Epithelial cell of proximal tubule (primary cell): Measurements from ENCODE around the gene PPP4R3C. TPM values are rescaled to one million over a fixed set of nuclear protein-coding genes. Genes with fewer than 3 reads are reported as not detected.
A peak's percentile ranks its signal among the peaks of the same experiment; 100 is the strongest.
"Not testable (repeated sequence)": the region's sequence is repeated elsewhere in the genome, so short reads cannot be mapped to it uniquely, and the experiment has no call there.

Experiments used
- DNase-seq: peaks from one replicate; pipeline ENCODE4 v3.0.0-alpha.2; 2011; ENCODE audit warnings: low read depth
- H3K4me3 ChIP-seq: 2 replicates; pipeline ENCODE4 v1.5.1; 2011; ENCODE audit warnings: low read depth, mild to moderate bottlenecking, low read length
- total RNA-seq: library from RNA; depleted of rRNA; stranded (reverse); fragments of >200 nt; gene quantifications from 2 replicates; pipeline ENCODE4 v1.2.3, GENCODE V29; 2015
- TF ChIP-seq, protein P1 (sequence below): conservative IDR thresholded peaks from 2 replicates; pipeline ENCODE4 v1.5.1; 2012; ENCODE audit warnings: low read depth, mild to moderate bottlenecking, low read length

The PPP4R3C gene
- total RNA-seq, 1 donor from 2014 or later, result not detected

DNA sequence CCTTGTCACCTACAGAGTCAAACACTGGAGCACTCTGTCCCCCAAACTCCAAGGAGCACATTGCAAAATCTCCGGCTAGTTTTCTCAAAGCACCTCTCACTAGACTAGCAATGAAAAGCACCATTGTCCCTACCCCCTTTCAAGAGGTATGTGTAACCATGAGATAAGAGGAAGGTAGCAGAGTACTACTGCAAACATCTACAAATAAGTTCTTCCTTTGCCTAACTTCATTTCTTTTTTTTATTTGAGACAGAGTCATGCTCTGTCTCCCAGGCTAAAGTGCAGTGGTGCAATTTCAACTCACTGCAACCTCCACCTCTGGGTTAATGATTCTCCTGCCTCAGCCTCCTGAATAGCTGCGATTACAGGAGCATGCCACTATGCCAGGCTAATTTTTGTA lies 17.7 kb downstream of the PPP4R3C start:
- TF ChIP-seq, protein P1, sequence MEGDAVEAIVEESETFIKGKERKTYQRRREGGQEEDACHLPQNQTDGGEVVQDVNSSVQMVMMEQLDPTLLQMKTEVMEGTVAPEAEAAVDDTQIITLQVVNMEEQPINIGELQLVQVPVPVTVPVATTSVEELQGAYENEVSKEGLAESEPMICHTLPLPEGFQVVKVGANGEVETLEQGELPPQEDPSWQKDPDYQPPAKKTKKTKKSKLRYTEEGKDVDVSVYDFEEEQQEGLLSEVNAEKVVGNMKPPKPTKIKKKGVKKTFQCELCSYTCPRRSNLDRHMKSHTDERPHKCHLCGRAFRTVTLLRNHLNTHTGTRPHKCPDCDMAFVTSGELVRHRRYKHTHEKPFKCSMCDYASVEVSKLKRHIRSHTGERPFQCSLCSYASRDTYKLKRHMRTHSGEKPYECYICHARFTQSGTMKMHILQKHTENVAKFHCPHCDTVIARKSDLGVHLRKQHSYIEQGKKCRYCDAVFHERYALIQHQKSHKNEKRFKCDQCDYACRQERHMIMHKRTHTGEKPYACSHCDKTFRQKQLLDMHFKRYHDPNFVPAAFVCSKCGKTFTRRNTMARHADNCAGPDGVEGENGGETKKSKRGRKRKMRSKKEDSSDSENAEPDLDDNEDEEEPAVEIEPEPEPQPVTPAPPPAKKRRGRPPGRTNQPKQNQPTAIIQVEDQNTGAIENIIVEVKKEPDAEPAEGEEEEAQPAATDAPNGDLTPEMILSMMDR, result no peak
- peak; percentile 33 for DNase-seq
- no peak overlapping the region for H3K4me3 ChIP-seq

DNA sequence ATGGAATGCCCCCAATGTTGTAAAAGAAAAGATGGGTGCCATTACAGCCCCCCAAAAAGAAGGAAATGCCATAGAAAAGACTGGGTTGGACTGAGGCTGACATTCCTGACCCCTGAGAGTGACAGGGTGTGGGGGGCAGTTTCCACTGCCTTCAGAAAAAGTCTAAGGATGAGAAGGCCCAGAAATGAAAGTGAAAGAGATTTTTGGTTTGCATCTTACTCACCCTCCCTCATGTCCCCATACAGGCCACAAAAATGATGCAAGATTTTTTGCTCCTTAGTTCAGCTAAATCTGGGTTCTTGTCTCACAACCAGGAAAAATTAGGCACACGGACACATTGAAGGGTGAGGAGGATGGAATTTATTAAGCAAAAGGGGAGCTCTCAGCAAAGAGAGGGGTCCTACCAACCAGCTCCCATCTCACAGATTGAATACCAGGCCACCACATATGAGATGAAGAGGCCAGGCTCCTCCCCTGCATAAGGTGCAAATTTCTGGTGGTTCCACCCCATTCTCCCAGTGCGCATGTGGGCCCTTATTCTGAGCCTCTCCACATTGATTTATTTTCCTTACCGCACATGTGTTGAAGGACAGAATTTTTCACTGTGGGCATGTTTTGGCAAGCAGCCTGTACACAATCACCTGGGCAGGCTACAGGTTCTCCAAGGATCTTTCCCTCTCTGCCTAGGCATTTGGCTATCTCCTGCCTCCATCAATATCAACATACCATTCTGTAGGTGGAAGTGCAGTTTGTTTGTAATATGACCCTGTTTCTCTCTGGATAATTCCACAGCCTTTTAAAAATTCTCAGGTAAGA lies 18.8 kb downstream of the PPP4R3C start:
- TF ChIP-seq, protein P1, result no peak
- no peak overlapping the region for H3K4me3 ChIP-seq
- DNase-seq, result no peak

DNA sequence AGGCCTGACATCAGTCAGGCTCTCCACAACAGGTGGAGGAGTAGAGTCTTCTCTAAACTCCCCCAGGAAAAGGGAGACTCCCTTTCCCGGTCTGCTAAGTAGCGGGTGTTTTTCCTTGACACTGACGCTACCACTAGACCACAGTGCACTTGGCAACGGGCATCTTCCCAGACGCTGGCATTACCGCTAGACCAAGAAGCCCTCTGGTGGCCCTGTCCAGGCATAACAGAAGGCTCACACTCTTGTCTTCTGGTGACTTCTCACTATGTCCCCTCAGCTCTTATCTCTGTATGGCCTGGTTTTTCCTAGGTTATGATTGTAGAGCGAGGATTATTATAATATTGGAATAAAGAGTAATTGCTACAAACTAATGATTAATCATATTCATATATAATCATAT lies 20.7 kb downstream of the PPP4R3C start:
- TF ChIP-seq, protein P1, result peak; percentile 8
- H3K4me3 ChIP-seq, DNase-seq: not testable (repeated sequence)

DNA sequence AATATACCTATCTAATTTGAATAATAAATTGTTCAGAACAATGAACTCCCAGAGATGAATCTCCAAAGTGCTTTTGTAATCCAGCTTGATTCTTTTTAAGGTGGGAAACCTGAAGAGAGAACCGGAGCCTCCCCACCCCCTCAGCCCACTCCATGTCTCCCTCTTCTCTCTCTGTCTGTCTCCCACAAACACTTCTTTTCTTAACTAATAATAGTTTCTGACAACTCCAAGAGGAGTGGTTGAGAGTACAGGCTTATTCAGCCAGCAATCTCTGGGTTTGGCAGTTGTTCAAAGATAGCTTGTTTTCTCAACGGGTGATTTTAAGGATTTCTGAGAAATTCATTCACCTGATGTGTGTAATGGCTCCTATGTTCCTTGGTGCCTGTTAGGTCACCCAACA lies 23.4 kb downstream of the PPP4R3C start:
- DNase-seq, result no peak
- H3K4me3 ChIP-seq, result no peak overlapping the region
- TF ChIP-seq, protein P1, result no peak

DNA sequence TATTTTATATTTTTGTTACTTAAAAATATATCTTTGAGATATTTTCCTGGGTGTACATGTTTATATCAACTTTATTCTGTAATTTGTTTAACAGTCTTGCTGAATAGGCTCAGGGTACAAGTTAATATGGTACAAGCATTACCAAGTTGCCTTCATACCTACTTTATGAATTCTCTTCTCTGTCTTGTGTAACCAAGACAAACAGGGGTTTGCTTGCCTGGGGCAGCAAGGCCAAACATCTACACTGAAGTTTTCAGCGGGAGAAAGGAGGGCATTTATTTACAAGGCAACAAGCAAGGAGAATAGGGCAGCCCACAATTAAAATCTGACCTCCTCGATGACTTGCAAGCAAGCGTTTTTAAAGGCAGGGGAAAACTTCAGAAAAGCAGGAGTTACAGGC lies 24.2 kb downstream of the PPP4R3C start:
- no peak overlapping the region for H3K4me3 ChIP-seq
- no peak for DNase-seq
- TF ChIP-seq, protein P1, result no peak

DNA sequence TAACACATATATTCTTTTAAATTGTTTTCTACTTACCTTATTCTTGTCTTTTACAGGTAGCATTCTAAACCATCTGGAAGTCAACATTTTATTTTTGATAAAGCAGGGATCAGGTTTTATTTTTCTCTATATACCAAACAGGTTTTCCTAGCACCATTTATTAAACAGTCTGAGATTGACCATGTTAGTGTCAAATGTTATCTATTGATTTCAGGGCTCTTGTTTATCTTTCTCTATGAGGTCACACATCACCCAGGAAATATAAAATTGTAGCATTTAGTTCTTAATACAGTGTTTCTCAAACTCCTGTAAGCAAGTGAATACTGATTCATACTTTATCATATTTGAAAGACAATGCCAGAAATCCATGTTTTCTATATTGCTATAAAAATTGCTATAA lies 28.1 kb downstream of the PPP4R3C start:
- no peak overlapping the region for H3K4me3 ChIP-seq
- DNase-seq, result no peak
- TF ChIP-seq, protein P1, result no peak

Other genes with a start within 250 kb of the PPP4R3C start
- gene DCAF8L2, start 127.0 kb upstream of the PPP4R3C start, total RNA-seq, result not detected in 2 replicates